ENCODE data around the gene RASAL3. TPM values are rescaled to one million over a fixed set of nuclear protein-coding genes. Genes with fewer than 3 reads are reported as not detected.
A peak's percentile ranks its signal among the peaks of the same experiment; 100 is the strongest.

RASAL3 gene
- total and polyA plus RNA-seq, 4 donors = 0.76 to 1.5 (median 1.1) TPM

GRCh38 chr19:15432018-15432494 lies 32.3 kb downstream of the RASAL3 start:
- H3K9ac ChIP-seq (ENCODE audit: low read depth in 1 of 2, low read length in 2 of 2) = peak overlapping the region; percentile 63 to 80
- no peaks in the 10 kb centered on the region for H3K9me3 ChIP-seq (ENCODE audit: control insufficient read depth in 4 of 4, low read length in 3 of 4)
- H3K4me3 ChIP-seq (ENCODE audit: low read depth in 1 of 3, low read length in 3 of 3) = peak overlapping the region; percentile 80 to 95 (median 94)
- WGBS = under 1% methylated on average over 44 of the region's 44 CpGs
- H3K4me1 ChIP-seq (ENCODE audit: control insufficient read depth in 4 of 4, insufficient read depth in 4 of 4, low read length in 3 of 4) = peaks cover 9 to 47% (median 33%) of the 10 kb centered on the region in 4 donors
- peaks cover 0 to 11% (median under 1%) of the 10 kb centered on the region in 4 donors for H3K36me3 ChIP-seq (ENCODE audit: control insufficient read depth in 4 of 4, insufficient read depth in 3 of 4, low read depth in 1 of 4, low read length in 3 of 4)
- no peaks in the 10 kb centered on the region for H3K27me3 ChIP-seq (ENCODE audit: control insufficient read depth in 4 of 4, insufficient read depth in 4 of 4, low read length in 3 of 4)
- no peak for DNase-seq (ENCODE audit: low spot score)
- peak overlapping the region; percentile 68 to 78 for H3K27ac ChIP-seq (ENCODE audit: low read depth in 1 of 2, low read length in 2 of 2)
- TF ChIP-seq YY1 (IDR thresholded peaks at IDR 0.05) (no peak), FOXA2 (IDR thresholded peaks at IDR 0.05) (no peak), ATF3 (IDR thresholded peaks at IDR 0.05) (no peak), GABPA (IDR thresholded peaks at IDR 0.05 in 1 of 2, conservative IDR thresholded peaks at IDR 0.05 in 1 of 2) (no peak), TAF1 (conservative IDR thresholded peaks at IDR 0.05) (no peak), CTCF (IDR thresholded peaks at IDR 0.05; ENCODE audit: low read depth, low read length, missing input control) (no peak), RAD21 (IDR thresholded peaks at IDR 0.05) (no peak), EGR1 (IDR thresholded peaks at IDR 0.05; ENCODE audit: low read depth in 2 of 2) (no peak), REST (IDR thresholded peaks at IDR 0.05) (no peak), MAX (IDR thresholded peaks at IDR 0.05) (no peak), HNF4A (conservative IDR thresholded peaks at IDR 0.05) (no peak)

GRCh38 chr19:15431396-15432017 lies 32.8 kb downstream of the RASAL3 start:
- peak overlapping the region; percentile 68 to 78 for H3K27ac ChIP-seq (ENCODE audit: low read depth in 1 of 2, low read length in 2 of 2)
- 19% methylated on average over 7 of the region's 7 CpGs for WGBS
- no peaks in the 10 kb centered on the region for H3K9me3 ChIP-seq (ENCODE audit: control insufficient read depth in 4 of 4, low read length in 3 of 4)
- H3K27me3 ChIP-seq (ENCODE audit: control insufficient read depth in 4 of 4, insufficient read depth in 4 of 4, low read length in 3 of 4) = no peaks in the 10 kb centered on the region
- H3K4me3 ChIP-seq (ENCODE audit: low read depth in 1 of 3, low read length in 3 of 3) = peak overlapping the region; percentile 80 to 95 (median 94)
- H3K4me1 ChIP-seq (ENCODE audit: control insufficient read depth in 4 of 4, insufficient read depth in 4 of 4, low read length in 3 of 4) = peaks cover 12 to 52% (median 37%) of the 10 kb centered on the region in 4 donors
- TF ChIP-seq CTCF (IDR thresholded peaks at IDR 0.05; ENCODE audit: low read depth, low read length, missing input control) (no peak), YY1 (IDR thresholded peaks at IDR 0.05) (no peak), SP1 (IDR thresholded peaks at IDR 0.05) (no peak), NR2F2 (IDR thresholded peaks at IDR 0.05) (no peak), MAX (IDR thresholded peaks at IDR 0.05) (no peak), EGR1 (IDR thresholded peaks at IDR 0.05; ENCODE audit: low read depth in 2 of 2) (no peak), TAF1 (conservative IDR thresholded peaks at IDR 0.05) (no peak), ATF3 (IDR thresholded peaks at IDR 0.05) (no peak)
- peak overlapping the region; percentile 63 to 80 for H3K9ac ChIP-seq (ENCODE audit: low read depth in 1 of 2, low read length in 2 of 2)
- no peak for DNase-seq (ENCODE audit: low spot score)
- peaks cover 0 to 15% (median 2%) of the 10 kb centered on the region in 4 donors for H3K36me3 ChIP-seq (ENCODE audit: control insufficient read depth in 4 of 4, insufficient read depth in 3 of 4, low read depth in 1 of 4, low read length in 3 of 4)
